ENCODE data around the gene ENOPH1. TPM values are rescaled to one million over a fixed set of nuclear protein-coding genes. Genes with fewer than 3 reads are reported as not detected.
A peak's percentile ranks its signal among the peaks of the same experiment; 100 is the strongest.
"Not testable (repeated sequence)": the region's sequence is repeated elsewhere in the genome, so short reads cannot be mapped to it uniquely, and the experiment has no call there.

Gene ENOPH1
- total and polyA plus RNA-seq, 9 of the 15 experiments (the other 6 are each of a cell fraction or from before 2014, with no cell fraction given), result 29.8 to 71.4 (median 48.9) TPM

GRCh38 chr4:82473621-82474164 lies 43.3 kb downstream of the ENOPH1 start:
- H3K9me1 ChIP-seq (ENCODE audit: control insufficient read depth, insufficient read depth, low read length), result no peaks in the 10 kb centered on the region
- 60% methylated on average over 15 of the region's 15 CpGs for WGBS (ENCODE audit: insufficient coverage, low coverage, missing lambda C conversion rate)
- no peak overlapping the region for H2AFZ ChIP-seq (ENCODE audit: low read depth, low read length)
- in situ Hi-C loops (cut with MboI), result no loop called here
- ChIA-PET POLR2A (interaction anchor here (1.0 to 1.6 kb wide), 2 partner anchors 17 to 22 kb away, joined by 3 to 5 read pairs; no protein-coding TSS in a partner anchor), CTCF (ENCODE audit: low intra/inter-chr PET ratio) (no interaction called here)
- DNase-seq (ENCODE audit: extremely low read depth in 1 of 4, low spot score in 3 of 4) (no peak), ATAC-seq (no peak), FAIRE-seq (no peak)
- no peaks in the 10 kb centered on the region; a peak in 1 of 5 replicates for H3K4me1 ChIP-seq (replicated peaks in 1 of 2; ENCODE audit: control insufficient read depth in 2 of 2, insufficient read depth in 2 of 2, low read length in 2 of 2)
- H3K36me3 ChIP-seq (ENCODE audit: control insufficient read depth, insufficient read depth, low read length), result no peaks in the 10 kb centered on the region
- H3K4me3 ChIP-seq, result no peak overlapping the region
- no peaks in the 10 kb centered on the region for H3K79me2 ChIP-seq (ENCODE audit: control insufficient read depth, insufficient read depth, low read length)
- intact Hi-C loops (cut with micrococcal nuclease), result no loop called here
- TF ChIP-seq YBX1 (IDR thresholded peaks at IDR 0.05), result no peak
- peak in 1 of 3 experiments; percentile 30 for TF ChIP-seq YY1 (IDR thresholded peaks at IDR 0.05; ENCODE audit: borderline replicate concordance in 1 of 3, control insufficient read depth in 1 of 3, extremely low read depth in 1 of 3, insufficient read depth in 3 of 3, insufficient read length in 1 of 3, insufficient replicate concordance in 2 of 3, low read depth in 1 of 3, low read length in 2 of 3)
- no peaks in the 10 kb centered on the region; a peak in 2 of 5 replicates for H3K27me3 ChIP-seq (ENCODE audit: control insufficient read depth in 2 of 2, insufficient read depth in 2 of 2, low read length in 2 of 2)
- no peak overlapping the region for H3K4me2 ChIP-seq (ENCODE audit: insufficient read depth, low read length)
- no peaks in the 10 kb centered on the region for H4K20me1 ChIP-seq (replicated peaks; ENCODE audit: control insufficient read depth, insufficient read depth, low read length)
- BruUV-seq (replicated peaks), result no TSS peak
- H3K9ac ChIP-seq (ENCODE audit: insufficient read depth in 1 of 2, low read depth in 2 of 2, low read length in 2 of 2), result no peak overlapping the region
- H3K27ac ChIP-seq (ENCODE audit: extremely low read depth, low read depth, low read length), result no peak overlapping the region
- H3K9me3 ChIP-seq (replicated peaks; ENCODE audit: control insufficient read depth, insufficient read depth, low read depth, low read length), result no peaks in the 10 kb centered on the region

- H3K9ac ChIP-seq (ENCODE audit: insufficient read depth in 1 of 2, low read depth in 2 of 2, low read length in 2 of 2); BruUV-seq (replicated peaks); H4K20me1 ChIP-seq (replicated peaks; ENCODE audit: control insufficient read depth, insufficient read depth, low read length); intact Hi-C loops (cut with micrococcal nuclease); FAIRE-seq; H3K36me3 ChIP-seq (ENCODE audit: control insufficient read depth, insufficient read depth, low read length); POLR2A ChIA-PET; in situ Hi-C loops (cut with MboI); H3K4me2 ChIP-seq (ENCODE audit: insufficient read depth, low read length); H3K9me1 ChIP-seq (ENCODE audit: control insufficient read depth, insufficient read depth, low read length); H3K79me2 ChIP-seq (ENCODE audit: control insufficient read depth, insufficient read depth, low read length); CTCF ChIA-PET (ENCODE audit: low intra/inter-chr PET ratio); H3K4me1 ChIP-seq (replicated peaks in 1 of 2; ENCODE audit: control insufficient read depth in 2 of 2, insufficient read depth in 2 of 2, low read length in 2 of 2); H2AFZ ChIP-seq (ENCODE audit: low read depth, low read length); ATAC-seq; H3K27ac ChIP-seq (ENCODE audit: extremely low read depth, low read depth, low read length); H3K4me3 ChIP-seq; H3K9me3 ChIP-seq (replicated peaks; ENCODE audit: control insufficient read depth, insufficient read depth, low read depth, low read length); DNase-seq (ENCODE audit: extremely low read depth in 1 of 4, low spot score in 3 of 4): not testable (repeated sequence)
- H3K27me3 ChIP-seq (ENCODE audit: control insufficient read depth in 2 of 2, insufficient read depth in 2 of 2, low read length in 2 of 2), result peaks cover 11 to 14% of the 10 kb centered on the region in 2 experiments; a peak in 4 of 5 replicates
- WGBS (ENCODE audit: insufficient coverage, low coverage, missing lambda C conversion rate), result 20% methylated on average over 7 of the region's 7 CpGs
These were observed 45.5 kb downstream of the ENOPH1 start for GRCh38 chr4:82475931-82476330.

GRCh38 chr4:82477469-82477868 lies 47.1 kb downstream of the ENOPH1 start:
- H3K79me2 ChIP-seq (ENCODE audit: control insufficient read depth, insufficient read depth, low read length); H4K20me1 ChIP-seq (replicated peaks; ENCODE audit: control insufficient read depth, insufficient read depth, low read length); H3K4me1 ChIP-seq (replicated peaks in 1 of 2; ENCODE audit: control insufficient read depth in 2 of 2, insufficient read depth in 2 of 2, low read length in 2 of 2); H3K9me1 ChIP-seq (ENCODE audit: control insufficient read depth, insufficient read depth, low read length); POLR2A ChIA-PET; H3K9me3 ChIP-seq (replicated peaks; ENCODE audit: control insufficient read depth, insufficient read depth, low read depth, low read length); H3K36me3 ChIP-seq (ENCODE audit: control insufficient read depth, insufficient read depth, low read length); ATAC-seq; H3K4me3 ChIP-seq; FAIRE-seq; CTCF ChIA-PET (ENCODE audit: low intra/inter-chr PET ratio); H3K4me2 ChIP-seq (ENCODE audit: insufficient read depth, low read length); intact Hi-C loops (cut with micrococcal nuclease); in situ Hi-C loops (cut with MboI); H3K27ac ChIP-seq (ENCODE audit: extremely low read depth, low read depth, low read length); H2AFZ ChIP-seq (ENCODE audit: low read depth, low read length); H3K9ac ChIP-seq (ENCODE audit: insufficient read depth in 1 of 2, low read depth in 2 of 2, low read length in 2 of 2); BruUV-seq (replicated peaks); DNase-seq (ENCODE audit: extremely low read depth in 1 of 4, low spot score in 3 of 4): not testable (repeated sequence)
- WGBS (ENCODE audit: insufficient coverage, low coverage, missing lambda C conversion rate), result 0% methylated on average over 9 of the region's 9 CpGs
- H3K27me3 ChIP-seq (ENCODE audit: control insufficient read depth in 2 of 2, insufficient read depth in 2 of 2, low read length in 2 of 2), result peaks cover 12 to 28% of the 10 kb centered on the region in 2 experiments; a peak in 4 of 5 replicates
